PC-9 (cell line): ENCODE measurements around the gene LAMC2. TPM values are rescaled to one million over a fixed set of nuclear protein-coding genes. Genes with fewer than 3 reads are reported as not detected.

Experiments used
- BruUV-seq: library from RNA; stranded (reverse); fragments of 400-500 nt; replicated peaks from 2 replicates; lab custom pipeline; 2021; lab: Mats Ljungman, UMichigan
- CTCF ChIA-PET: fragments of 300-600 bp; sonication (Branson Sonifier 250); formaldehyde crosslinking; loops from one replicate; lab custom pipeline; 2022; ENCODE audit warnings: antibody characterized with exemption; lab: Charles Lee
- POLR2A ChIA-PET: fragments of 300-600 bp; sonication (Branson Sonifier 250); formaldehyde crosslinking; loops from one replicate; lab custom pipeline; 2022; ENCODE audit warnings: antibody characterized with exemption; ENCODE audit not compliant: unreplicated experiment; lab: Charles Lee
- DNase-seq, 2 experiments: peaks; one replicate each; pipeline versions ENCODE4 v3.0.0 to v3.0.0-alpha.2; 2015 to 2022; ENCODE audit warnings: mixed read lengths in 1 of 2
- H2AFZ ChIP-seq: fragments of 200-600 bp; sonication (generic); 2 replicates; pipeline ENCODE4 v1.8.1; 2017; ENCODE audit warnings: antibody characterized with exemption
- H3F3A ChIP-seq: fragments of 200-600 bp; sonication (generic); 2 replicates; pipeline ENCODE4 v1.8.1; 2017; ENCODE audit warnings: antibody characterized with exemption, mild to moderate bottlenecking, low read depth; ENCODE audit not compliant: insufficient read depth
- H3K27ac ChIP-seq: fragments of 200-600 bp; sonication (generic); 2 replicates; pipeline ENCODE4 v1.6.1; 2016; ENCODE audit warnings: mixed run types
- H3K27me3 ChIP-seq: fragments of 200-600 bp; sonication (generic); 2 replicates; pipeline ENCODE4 v1.6.1; 2016; ENCODE audit warnings: low read depth, mixed run types; ENCODE audit not compliant: insufficient read depth
- H3K36me3 ChIP-seq: fragments of 200-600 bp; sonication (generic); 2 replicates; pipeline ENCODE4 v1.6.1; 2016; ENCODE audit warnings: low read depth, mixed run types
- H3K4me1 ChIP-seq: fragments of 200-600 bp; sonication (generic); replicated peaks from 2 replicates; pipeline ENCODE4 v1.6.1; 2016; ENCODE audit warnings: mixed run types; ENCODE audit not compliant: insufficient read depth
- H3K4me2 ChIP-seq: fragments of 200-600 bp; sonication (generic); 2 replicates; pipeline ENCODE4 v1.6.1; 2017; ENCODE audit warnings: mixed run types
- H3K4me3 ChIP-seq: fragments of 200-600 bp; sonication (generic); 2 replicates; pipeline ENCODE4 v1.6.1; 2016; ENCODE audit warnings: mixed run types
- H3K79me2 ChIP-seq: fragments of 200-600 bp; sonication (generic); 2 replicates; pipeline ENCODE4 v1.6.1; 2017; ENCODE audit warnings: low read depth, mixed run types
- H3K9me2 ChIP-seq: fragments of 200-600 bp; sonication (generic); 2 replicates; pipeline ENCODE4 v1.8.1; 2017; ENCODE audit warnings: mild to moderate bottlenecking; ENCODE audit not compliant: insufficient read depth
- H3K9me3 ChIP-seq: fragments of 200-600 bp; sonication (generic); 2 replicates; pipeline ENCODE4 v1.8.1; 2016; ENCODE audit warnings: low read depth; ENCODE audit not compliant: insufficient read depth
- H4K20me1 ChIP-seq: fragments of 200-600 bp; sonication (generic); 2 replicates; pipeline ENCODE4 v1.8.1; 2017; ENCODE audit not compliant: insufficient read depth
- EZH2 ChIP-seq: fragments of 200-600 bp; sonication (generic); IDR thresholded peaks from 2 replicates; pipeline ENCODE4 v1.8.0; 2017; ENCODE audit warnings: antibody characterized with exemption, low read depth
- intact Hi-C: fragments of 100-400 bp; cut with micrococcal nuclease; formaldehyde crosslinking; loops from one replicate; pipeline ENCODE4 v1.10.0; 2022; ENCODE audit not compliant: unreplicated experiment
- total RNA-seq: library from RNA; stranded (reverse); gene quantifications from 2 replicates; pipeline ENCODE4 v1.2.3, GENCODE V29; 2021
- TF ChIP-seq, protein P1 (sequence below): fragments of 200-600 bp; sonication (generic); conservative IDR thresholded peaks from 2 replicates; pipeline ENCODE4 v1.6.1; 2017; ENCODE audit warnings: mixed run types, antibody characterized with exemption, mild to moderate bottlenecking, moderate library complexity

The LAMC2 gene
- total RNA-seq, 1 experiment from 2014 or later, result 109 TPM

DNA sequence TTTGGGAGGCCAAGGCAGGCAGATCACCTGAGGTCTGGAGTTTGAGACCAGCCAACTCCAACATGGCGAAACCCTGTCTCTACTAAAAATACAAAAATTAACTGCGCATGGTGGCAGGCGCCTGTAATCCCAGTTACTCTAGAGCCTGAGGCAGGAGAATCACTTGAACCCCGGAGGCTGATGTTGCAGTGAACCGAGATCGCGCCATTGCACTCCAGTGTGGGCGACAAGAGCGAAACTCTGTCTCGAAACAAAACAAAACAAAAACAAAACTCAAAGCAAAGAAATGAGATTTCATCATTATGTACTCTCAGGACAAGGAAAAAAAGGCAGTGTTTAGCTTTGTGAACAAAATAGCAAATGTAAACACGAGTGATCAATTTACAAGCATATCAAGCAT is 61.0 kb downstream of the LAMC2 start:
- Histone ChIP-seq H3K36me3 (0 out of 2 replicates have a peak, but pooled peaks cover 8% of the 10 kb centered on the region), H3K27ac (no peak overlapping the region), H3K27me3 (no peaks in the 10 kb centered on the region), H3K9me2 (no peaks in the 10 kb centered on the region), H3K4me3 (no peak overlapping the region), H3F3A (peaks cover 21% of the 10 kb centered on the region), H3K4me1 (peaks cover 6% of the 10 kb centered on the region), H3K4me2 (no peak overlapping the region), H3K79me2 (no peaks in the 10 kb centered on the region), H2AFZ (no peak overlapping the region), H4K20me1 (no peaks in the 10 kb centered on the region), H3K9me3 (0 out of 2 replicates have a peak, but pooled peaks cover 9% of the 10 kb centered on the region)
- no TSS peak for BruUV-seq
- intact Hi-C loops, result no loop called here
- ChIA-PET POLR2A (no interaction called here), CTCF (no interaction called here)
- DNase-seq, result no peak
- no peak for TF ChIP-seq EZH2
- TF ChIP-seq, protein P1, sequence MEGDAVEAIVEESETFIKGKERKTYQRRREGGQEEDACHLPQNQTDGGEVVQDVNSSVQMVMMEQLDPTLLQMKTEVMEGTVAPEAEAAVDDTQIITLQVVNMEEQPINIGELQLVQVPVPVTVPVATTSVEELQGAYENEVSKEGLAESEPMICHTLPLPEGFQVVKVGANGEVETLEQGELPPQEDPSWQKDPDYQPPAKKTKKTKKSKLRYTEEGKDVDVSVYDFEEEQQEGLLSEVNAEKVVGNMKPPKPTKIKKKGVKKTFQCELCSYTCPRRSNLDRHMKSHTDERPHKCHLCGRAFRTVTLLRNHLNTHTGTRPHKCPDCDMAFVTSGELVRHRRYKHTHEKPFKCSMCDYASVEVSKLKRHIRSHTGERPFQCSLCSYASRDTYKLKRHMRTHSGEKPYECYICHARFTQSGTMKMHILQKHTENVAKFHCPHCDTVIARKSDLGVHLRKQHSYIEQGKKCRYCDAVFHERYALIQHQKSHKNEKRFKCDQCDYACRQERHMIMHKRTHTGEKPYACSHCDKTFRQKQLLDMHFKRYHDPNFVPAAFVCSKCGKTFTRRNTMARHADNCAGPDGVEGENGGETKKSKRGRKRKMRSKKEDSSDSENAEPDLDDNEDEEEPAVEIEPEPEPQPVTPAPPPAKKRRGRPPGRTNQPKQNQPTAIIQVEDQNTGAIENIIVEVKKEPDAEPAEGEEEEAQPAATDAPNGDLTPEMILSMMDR, result no peak

DNA sequence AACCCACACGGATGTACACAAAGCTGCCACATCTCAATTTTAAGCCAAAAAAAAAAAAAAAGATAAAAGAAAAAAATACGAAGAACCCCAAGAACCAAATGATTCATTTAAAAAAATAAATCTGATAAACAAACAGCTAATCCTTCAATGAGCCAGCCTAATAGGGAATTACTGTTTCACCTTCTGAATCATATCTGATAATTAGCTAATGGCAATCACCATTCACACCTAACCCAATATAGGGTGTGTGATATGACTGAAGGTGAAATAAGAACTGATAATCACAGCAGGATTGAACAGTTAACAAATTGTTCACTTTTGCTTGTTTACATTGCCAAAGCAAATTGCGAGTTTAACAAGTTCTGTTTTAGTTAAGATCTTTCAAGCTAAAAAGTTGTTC is 61.4 kb downstream of the LAMC2 start:
- Histone ChIP-seq H3K36me3 (0 out of 2 replicates have a peak, but pooled peaks cover 8% of the 10 kb centered on the region), H2AFZ (no peak overlapping the region), H3F3A (peaks cover 21% of the 10 kb centered on the region), H3K9me3 (0 out of 2 replicates have a peak, but pooled peaks cover 9% of the 10 kb centered on the region), H4K20me1 (no peaks in the 10 kb centered on the region), H3K4me2 (no peak overlapping the region), H3K4me1 (peaks cover 6% of the 10 kb centered on the region), H3K27ac (no peak overlapping the region), H3K27me3 (no peaks in the 10 kb centered on the region), H3K9me2 (no peaks in the 10 kb centered on the region), H3K4me3 (no peak overlapping the region), H3K79me2 (no peaks in the 10 kb centered on the region)
- ChIA-PET CTCF (interaction anchor here (0.6 kb wide), 1 partner anchor 235 kb away, joined by 12 read pairs; no protein-coding TSS in a partner anchor), POLR2A (no interaction called here)
- DNase-seq, result no peak
- intact Hi-C loops, result no loop called here
- no peak for TF ChIP-seq EZH2
- TF ChIP-seq, protein P1, result no peak
- BruUV-seq, result no TSS peak

DNA sequence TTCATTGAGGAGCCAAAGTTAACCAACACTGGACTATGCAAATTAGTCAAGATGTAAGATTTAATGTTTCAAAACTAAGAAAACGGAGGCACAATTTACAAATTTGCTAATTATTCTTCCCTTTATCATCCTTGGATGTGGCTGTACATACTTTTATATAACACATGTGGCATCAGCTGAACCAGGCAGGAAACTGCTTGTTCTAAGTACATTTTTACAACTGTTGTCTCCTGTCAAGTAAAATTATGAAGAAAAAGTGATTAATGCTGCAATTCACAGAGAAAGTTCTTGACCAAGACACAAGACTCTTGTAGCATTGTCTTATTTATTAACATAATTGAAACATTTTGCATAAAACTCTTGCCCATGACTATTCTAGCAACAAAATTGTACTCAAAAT is 61.9 kb downstream of the LAMC2 start:
- intact Hi-C loops, result no loop called here
- Histone ChIP-seq H3F3A (peaks cover 21% of the 10 kb centered on the region), H3K9me2 (no peaks in the 10 kb centered on the region), H3K27ac (no peak overlapping the region), H3K36me3 (0 out of 2 replicates have a peak, but pooled peaks cover 8% of the 10 kb centered on the region), H3K4me3 (no peak overlapping the region), H2AFZ (no peak overlapping the region), H3K9me3 (0 out of 2 replicates have a peak, but pooled peaks cover 9% of the 10 kb centered on the region), H3K4me2 (no peak overlapping the region), H3K27me3 (no peaks in the 10 kb centered on the region), H4K20me1 (no peaks in the 10 kb centered on the region), H3K79me2 (no peaks in the 10 kb centered on the region), H3K4me1 (peaks cover 6% of the 10 kb centered on the region)
- DNase-seq, result no peak
- CTCF ChIA-PET, result interaction anchor here (0.6 kb wide), 1 partner anchor 234 kb away, joined by 12 read pairs; no protein-coding TSS in a partner anchor
- POLR2A ChIA-PET, result no interaction called here
- TF ChIP-seq, protein P1, result no peak
- no peak for TF ChIP-seq EZH2
- BruUV-seq, result no TSS peak
